HEK293 (cell line): ENCODE results near the gene TFPI.

Experiments
- CTCF ChIP-seq: fragments of 450-650 bp; formaldehyde crosslinking; IDR thresholded peaks from 2 replicates; pipeline ENCODE4 v1.5.1; 2016; ENCODE audit warnings: missing biosample characterization, missing genetic modification characterization
- KLF9 ChIP-seq: fragments of 450-650 bp; formaldehyde crosslinking; IDR thresholded peaks from 2 replicates; pipeline ENCODE4 v1.5.1; 2016; ENCODE audit warnings: missing biosample characterization, missing genetic modification characterization, low read depth
- ZBTB26 ChIP-seq: fragments of 450-650 bp; formaldehyde crosslinking; optimal IDR thresholded peaks from 2 replicates; pipeline ENCODE3; 2016; ENCODE audit warnings: missing biosample characterization, mild to moderate bottlenecking, missing genetic modification characterization
- ZNF121 ChIP-seq: fragments of 450-650 bp; formaldehyde crosslinking; IDR thresholded peaks from 2 replicates; pipeline ENCODE4 v1.5.1; 2016; ENCODE audit warnings: missing biosample characterization, missing genetic modification characterization
- ZNF558 ChIP-seq: fragments of 450-650 bp; formaldehyde crosslinking; IDR thresholded peaks from 2 replicates; pipeline ENCODE4 v1.5.1; 2016; ENCODE audit warnings: missing biosample characterization, missing genetic modification characterization
- ZNF610 ChIP-seq: fragments of 450-650 bp; formaldehyde crosslinking; IDR thresholded peaks from 2 replicates; pipeline ENCODE4 v1.5.1; 2016; ENCODE audit warnings: missing biosample characterization, missing genetic modification characterization, borderline replicate concordance

GRCh38 chr2:187500585-187501359 is 53.5 kb downstream of the TFPI start:
- TF ChIP-seq ZNF558 (tag by site-specific recombination) = no peak
- TF ChIP-seq ZBTB26 (tag by site-specific recombination) = no peak
- peak; percentile 26; the same call in 1 of the 2 replicates for TF ChIP-seq CTCF (tag by site-specific recombination)
- TF ChIP-seq ZNF121 (tag by site-specific recombination) = no peak
- no peak for TF ChIP-seq ZNF610 (tag by site-specific recombination)
- TF ChIP-seq KLF9 (tag by site-specific recombination) = no peak
